PC-3 (cell line): ENCODE measurements around the gene SDHAF1.

ENCODE experiments used
- CTCF ChIP-seq: fragments of 300-600 bp; sonication (generic); conservative IDR thresholded peaks from 2 replicates; pipeline ENCODE4 v1.5.1; 2017; ENCODE audit warnings: antibody characterized with exemption, low read depth, mild to moderate bottlenecking, low read length
- EZH2phosphoT487 ChIP-seq: fragments of 300-600 bp; sonication (generic); IDR thresholded peaks from 2 replicates; pipeline ENCODE4 v1.6.1; 2018; ENCODE audit warnings: mild to moderate bottlenecking, antibody characterized with exemption, low read length, borderline replicate concordance

- TF ChIP-seq CTCF (no peak), EZH2phosphoT487 (no peak)
These were observed 16.7 kb upstream of the SDHAF1 start for GRCh38 chr19:35978271-35978670.
